Caco-2 (cell line): ENCODE data around the gene PAX9. TPM values are rescaled to one million over a fixed set of nuclear protein-coding genes. Genes with fewer than 3 reads are reported as not detected.
"Not testable (repeated sequence)": the region's sequence is repeated elsewhere in the genome, so short reads cannot be mapped to it uniquely, and the experiment has no call there.

Source experiments
- BruUV-seq: library from RNA; stranded (reverse); fragments of 400-500 nt; replicated peaks from 2 replicates; lab custom pipeline; 2021; lab: Mats Ljungman, UMichigan
- CTCF ChIA-PET: fragments of 300-600 bp; sonication (Branson Sonifier 250); formaldehyde crosslinking; loops from one replicate; lab custom pipeline; 2022; ENCODE audit warnings: antibody characterized with exemption; lab: Charles Lee
- POLR2A ChIA-PET: fragments of 300-600 bp; sonication (Branson Sonifier 250); formaldehyde crosslinking; loops from one replicate; lab custom pipeline; 2022; ENCODE audit warnings: antibody characterized with exemption; lab: Charles Lee
- DNase-seq, 2 experiments: peaks; one replicate each; pipeline versions ENCODE4 v3.0.0 to v3.0.0-alpha.2; 2020 to 2022
- H3K27me3 ChIP-seq: replicated peaks from 2 replicates; pipeline ENCODE4 v1.6.0; 2011; ENCODE audit warnings: low read length; ENCODE audit not compliant: control insufficient read depth, insufficient read depth
- H3K36me3 ChIP-seq: 2 replicates; pipeline ENCODE4 v1.5.1; 2011; ENCODE audit warnings: low read length; ENCODE audit not compliant: control insufficient read depth, insufficient read depth
- H3K4me1 ChIP-seq: fragments of 250-450 bp; sonication (Bioruptor Pico); 2 replicates; pipeline ENCODE4 v1.5.1; 2020; ENCODE audit warnings: mild to moderate bottlenecking
- H3K4me3 ChIP-seq: 2 replicates; pipeline ENCODE4 v1.5.1; 2011; ENCODE audit warnings: low read depth, mild to moderate bottlenecking, control low read depth, low read length
- H3K9me3 ChIP-seq: fragments of 250-450 bp; sonication (Bioruptor Pico); 2 replicates; pipeline ENCODE4 v1.5.1; 2020; ENCODE audit warnings: mild to moderate bottlenecking, moderate library complexity
- H3K27ac Mint-ChIP-seq: one replicate; pipeline ENCODE4 v1.8.0; 2022; ENCODE audit warnings: mixed read lengths; ENCODE audit not compliant: unreplicated experiment
- H3K27me3 Mint-ChIP-seq: one replicate; pipeline ENCODE4 v1.8.0; 2022; ENCODE audit warnings: mixed read lengths; ENCODE audit not compliant: insufficient read depth, unreplicated experiment
- H3K36me3 Mint-ChIP-seq: one replicate; pipeline ENCODE4 v1.8.0; 2022; ENCODE audit warnings: mild to moderate bottlenecking, mixed read lengths; ENCODE audit not compliant: insufficient read depth, unreplicated experiment
- H3K4me1 Mint-ChIP-seq: one replicate; pipeline ENCODE4 v1.8.0; 2022; ENCODE audit warnings: low read depth, mixed read lengths; ENCODE audit not compliant: unreplicated experiment
- H3K4me3 Mint-ChIP-seq: one replicate; pipeline ENCODE4 v1.8.0; 2022; ENCODE audit warnings: mild to moderate bottlenecking, moderate library complexity, mixed read lengths; ENCODE audit not compliant: unreplicated experiment
- H3K9me3 Mint-ChIP-seq: one replicate; pipeline ENCODE4 v1.8.0; 2022; ENCODE audit warnings: mixed read lengths; ENCODE audit not compliant: unreplicated experiment
- CTCF ChIP-seq, 2 experiments: fragments of 200-600 bp in 1 of 2; IDR thresholded peaks; 1 replicate in 1 of 2; 2 replicates in 1 of 2; pipeline versions ENCODE4 v1.5.1 to v1.8.0; 2011 to 2022; ENCODE audit warnings: antibody characterized with exemption in 1 of 2, control low read depth in 1 of 2, inconsistent platforms in 1 of 2, low read depth in 1 of 2, low read length in 1 of 2, mild to moderate bottlenecking in 1 of 2, moderate library complexity in 1 of 2; ENCODE audit not compliant: insufficient read depth in 1 of 2, severe bottlenecking in 1 of 2, unreplicated experiment in 1 of 2
- intact Hi-C: fragments of 100-400 bp; cut with micrococcal nuclease; formaldehyde crosslinking; loops from one replicate; pipeline ENCODE4 v1.10.0; 2022; ENCODE audit not compliant: unreplicated experiment
- total RNA-seq: library from RNA; stranded (reverse); gene quantifications from 2 replicates; pipeline ENCODE4 v1.2.3, GENCODE V29; 2022

Gene PAX9
- total RNA-seq, 1 experiment from 2014 or later, result 6.9 TPM

GRCh38 chr14:36684946-36685345 is 23.3 kb downstream of the PAX9 start:
- no TSS peak for BruUV-seq
- no peak for DNase-seq
- no peak for TF ChIP-seq CTCF (IDR thresholded peaks at IDR 0.05; ENCODE audit: insufficient read depth in 1 of 2, low read depth in 1 of 2, low read length in 1 of 2, severe bottlenecking in 1 of 2, unreplicated experiment in 1 of 2)
- H3K9me3 Mint-ChIP-seq, result no peaks in the 10 kb centered on the region
- intact Hi-C loops, result no loop called here
- H3K4me1 Mint-ChIP-seq, result peaks cover 7% of the 10 kb centered on the region
- no peaks in the 10 kb centered on the region for H3K27me3 Mint-ChIP-seq
- no peaks in the 10 kb centered on the region for H3K9me3 ChIP-seq
- no peaks in the 10 kb centered on the region for H3K27me3 ChIP-seq
- H3K27ac Mint-ChIP-seq, result no peak overlapping the region
- H3K36me3 ChIP-seq, result no peaks in the 10 kb centered on the region
- POLR2A ChIA-PET, result no interaction called here
- H3K4me1 ChIP-seq, result peaks cover 4% of the 10 kb centered on the region; the same call in 1 of the 2 replicates
- no peak overlapping the region for H3K4me3 Mint-ChIP-seq
- H3K36me3 Mint-ChIP-seq, result no peaks in the 10 kb centered on the region
- CTCF ChIA-PET, result no interaction called here
- H3K4me3 ChIP-seq, result no peak overlapping the region

DNA sequence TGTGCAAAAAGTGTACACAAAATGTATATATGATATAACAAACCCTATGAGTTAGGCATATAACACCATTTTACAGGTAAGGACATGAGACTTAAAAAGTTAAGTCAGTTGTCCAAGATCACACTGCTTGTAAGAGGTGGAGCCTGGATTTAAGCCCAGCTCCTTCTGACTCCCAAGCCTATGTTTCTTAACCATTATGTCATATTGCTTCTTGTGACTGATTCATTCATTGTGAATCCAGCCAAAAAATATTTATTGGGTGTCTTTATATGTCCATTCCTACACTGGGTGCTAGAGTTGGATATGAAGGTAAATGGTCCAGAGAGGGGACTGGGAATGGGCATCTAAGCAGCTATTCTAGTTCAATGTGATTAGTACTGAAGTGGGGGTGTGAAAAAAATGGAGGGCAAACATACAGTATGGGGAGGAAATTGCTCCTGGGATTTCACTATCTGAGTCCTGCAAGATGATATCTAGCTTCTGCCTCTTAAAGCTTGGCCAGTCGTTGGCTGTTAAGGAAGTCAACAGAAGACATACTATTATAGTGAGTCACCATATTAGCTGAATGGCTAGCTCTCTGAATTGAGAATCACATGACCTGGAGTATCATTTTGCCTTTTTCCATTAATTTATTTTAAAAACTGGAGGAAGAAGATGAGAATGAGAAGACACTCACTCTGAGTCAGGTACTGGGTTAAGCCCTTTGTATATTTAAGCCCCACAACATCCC is 28.8 kb downstream of the PAX9 start:
- ChIA-PET CTCF (interaction anchor here (1.1 kb wide), 1 partner anchor 135 kb away, joined by 3 read pairs; no protein-coding TSS in a partner anchor), POLR2A (no interaction called here)
- no peak for DNase-seq
- Mint-ChIP-seq H3K9me3 (no peaks in the 10 kb centered on the region), H3K4me1 (no peaks in the 10 kb centered on the region), H3K27ac (no peak overlapping the region), H3K4me3 (no peak overlapping the region), H3K27me3 (no peaks in the 10 kb centered on the region), H3K36me3 (no peaks in the 10 kb centered on the region)
- H3K36me3 ChIP-seq, result no peaks in the 10 kb centered on the region
- no TSS peak for BruUV-seq
- no peak for TF ChIP-seq CTCF (IDR thresholded peaks at IDR 0.05; ENCODE audit: insufficient read depth in 1 of 2, low read depth in 1 of 2, low read length in 1 of 2, severe bottlenecking in 1 of 2, unreplicated experiment in 1 of 2)
- intact Hi-C loops, result no loop called here
- no peaks in the 10 kb centered on the region; the same call in 1 of the 2 replicates for H3K27me3 ChIP-seq
- H3K4me3 ChIP-seq, result no peak overlapping the region
- H3K9me3 ChIP-seq, result no peaks in the 10 kb centered on the region
- H3K4me1 ChIP-seq, result no peaks in the 10 kb centered on the region

DNA sequence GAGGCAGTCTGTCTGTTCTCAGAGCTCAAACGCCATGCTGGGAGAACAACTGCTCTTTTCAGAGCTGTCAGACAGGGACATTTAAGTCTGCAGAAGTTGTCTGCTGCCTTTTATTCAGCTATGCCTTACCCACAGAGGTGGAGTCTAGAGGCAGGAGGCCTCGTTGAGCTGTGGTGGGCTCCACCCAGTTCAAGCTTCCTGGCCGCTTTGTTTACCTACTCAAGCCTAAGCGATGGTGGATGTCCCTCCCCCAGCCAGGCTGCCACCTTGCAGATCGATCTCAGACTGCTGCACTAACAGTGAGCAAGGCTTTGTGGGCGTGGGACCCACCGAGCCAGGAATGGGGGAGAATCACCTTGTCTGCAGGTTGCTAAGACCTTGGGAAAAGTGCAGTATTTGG is 37.8 kb downstream of the PAX9 start:
- BruUV-seq, H3K36me3 ChIP-seq, H3K9me3 ChIP-seq, H3K36me3 Mint-ChIP-seq, H3K4me1 Mint-ChIP-seq, H3K4me3 ChIP-seq, H3K4me3 Mint-ChIP-seq, H3K27me3 Mint-ChIP-seq, H3K4me1 ChIP-seq, CTCF ChIA-PET, H3K27ac Mint-ChIP-seq, DNase-seq, H3K9me3 Mint-ChIP-seq, H3K27me3 ChIP-seq, POLR2A ChIA-PET: not testable (repeated sequence)
- intact Hi-C loops, result loop anchor here (2.0 kb wide), 1 partner anchor 49 kb away; no protein-coding TSS in a partner anchor
